D721Med (cell line): ENCODE results near the gene KCNG4.

ENCODE experiments used
- DNase-seq: peaks from one replicate; pipeline ENCODE4 v3.0.0; 2011; ENCODE audit warnings: low spot score; ENCODE audit not compliant: insufficient read length
- FAIRE-seq: peaks from 2 replicates; lab custom pipeline; 2011; peaks lifted over from hg19 to GRCh38; lab: Jason Lieb, UNC
- TF ChIP-seq, protein P1 (sequence below): IDR thresholded peaks from 2 replicates; pipeline ENCODE4 v1.5.1; 2012; ENCODE audit warnings: mild to moderate bottlenecking, control low read depth; ENCODE audit not compliant: insufficient read depth; ENCODE audit errors: missing control alignments

The KCNG4 gene

DNA sequence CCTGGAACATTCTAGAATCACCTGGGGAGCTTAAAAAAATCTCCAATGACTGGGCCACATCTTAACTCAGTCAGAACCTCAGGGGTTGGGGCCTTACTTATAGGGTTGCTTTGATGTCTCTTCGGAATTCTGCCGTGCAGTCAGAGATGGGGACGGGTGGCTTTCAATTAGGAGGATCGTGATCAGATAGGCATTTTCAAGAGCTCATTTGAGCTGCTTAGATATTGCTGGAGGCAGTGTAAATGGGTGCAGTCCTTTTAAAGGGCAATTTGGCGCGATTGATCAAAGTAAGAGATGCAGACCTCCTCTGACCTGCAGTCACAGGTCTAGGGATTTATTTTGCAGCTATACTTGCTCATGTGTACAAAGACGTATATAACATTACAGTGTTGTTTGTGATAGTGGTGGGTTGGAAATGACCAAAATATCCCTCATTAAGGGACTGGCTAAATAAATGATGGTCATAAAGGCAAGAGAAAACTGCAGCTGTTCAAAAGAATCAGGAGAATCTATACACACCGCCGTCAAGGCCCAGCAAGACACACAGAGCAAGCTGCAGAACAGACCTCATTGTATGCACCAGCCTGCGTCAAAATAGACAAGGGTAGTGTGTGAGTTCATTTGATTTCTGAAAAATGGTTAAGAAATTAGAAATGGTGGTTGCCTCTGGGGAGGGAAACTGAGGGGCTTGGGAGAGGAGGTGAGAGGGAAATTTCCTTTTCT is 6.3 kb upstream of the KCNG4 start:
- DNase-seq (no peak), FAIRE-seq (no peak)
- TF ChIP-seq, protein P1, sequence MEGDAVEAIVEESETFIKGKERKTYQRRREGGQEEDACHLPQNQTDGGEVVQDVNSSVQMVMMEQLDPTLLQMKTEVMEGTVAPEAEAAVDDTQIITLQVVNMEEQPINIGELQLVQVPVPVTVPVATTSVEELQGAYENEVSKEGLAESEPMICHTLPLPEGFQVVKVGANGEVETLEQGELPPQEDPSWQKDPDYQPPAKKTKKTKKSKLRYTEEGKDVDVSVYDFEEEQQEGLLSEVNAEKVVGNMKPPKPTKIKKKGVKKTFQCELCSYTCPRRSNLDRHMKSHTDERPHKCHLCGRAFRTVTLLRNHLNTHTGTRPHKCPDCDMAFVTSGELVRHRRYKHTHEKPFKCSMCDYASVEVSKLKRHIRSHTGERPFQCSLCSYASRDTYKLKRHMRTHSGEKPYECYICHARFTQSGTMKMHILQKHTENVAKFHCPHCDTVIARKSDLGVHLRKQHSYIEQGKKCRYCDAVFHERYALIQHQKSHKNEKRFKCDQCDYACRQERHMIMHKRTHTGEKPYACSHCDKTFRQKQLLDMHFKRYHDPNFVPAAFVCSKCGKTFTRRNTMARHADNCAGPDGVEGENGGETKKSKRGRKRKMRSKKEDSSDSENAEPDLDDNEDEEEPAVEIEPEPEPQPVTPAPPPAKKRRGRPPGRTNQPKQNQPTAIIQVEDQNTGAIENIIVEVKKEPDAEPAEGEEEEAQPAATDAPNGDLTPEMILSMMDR, result no peak

DNA sequence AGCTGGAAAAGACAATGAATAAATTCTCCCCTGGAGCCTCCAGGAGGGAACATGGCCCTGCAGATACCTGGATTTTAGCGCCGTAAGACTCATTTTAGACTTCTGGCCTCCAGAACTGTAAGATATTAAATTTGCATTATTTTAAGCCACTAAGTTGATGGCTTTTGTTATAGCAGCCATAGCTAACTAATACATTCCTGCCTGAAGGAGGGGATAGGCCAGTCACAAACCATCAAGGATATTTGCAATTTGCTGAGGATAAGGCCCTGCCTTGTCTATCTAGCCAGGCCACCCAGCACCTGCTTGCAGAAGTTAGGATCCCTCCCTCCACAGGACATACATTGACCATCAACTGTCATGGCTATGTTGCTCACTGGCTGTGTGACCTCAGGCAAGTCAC is 4.9 kb upstream of the KCNG4 start:
- TF ChIP-seq, protein P1, result no peak
- FAIRE-seq (no peak), DNase-seq (no peak)

DNA sequence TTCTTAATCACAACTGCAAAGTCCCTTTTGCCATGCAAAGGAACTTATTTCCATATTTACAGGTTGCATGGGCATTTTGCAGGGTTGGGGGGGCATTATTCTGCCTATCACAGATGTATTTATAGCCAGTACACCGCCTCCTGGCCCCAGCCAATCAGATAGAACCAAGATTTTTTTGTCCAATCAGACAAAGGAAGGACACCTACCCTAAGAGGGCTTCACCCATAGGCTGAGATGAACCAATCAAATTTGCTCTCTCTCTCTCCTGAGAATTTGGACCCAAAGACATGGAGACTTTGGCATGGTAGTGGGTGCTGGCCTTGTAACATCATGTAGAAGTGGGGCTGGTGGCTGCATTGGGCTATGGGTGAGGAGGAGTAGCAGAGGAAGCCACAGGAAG is 3.9 kb upstream of the KCNG4 start:
- TF ChIP-seq, protein P1, result no peak
- DNase-seq, result no peak
- FAIRE-seq, result no peak

DNA sequence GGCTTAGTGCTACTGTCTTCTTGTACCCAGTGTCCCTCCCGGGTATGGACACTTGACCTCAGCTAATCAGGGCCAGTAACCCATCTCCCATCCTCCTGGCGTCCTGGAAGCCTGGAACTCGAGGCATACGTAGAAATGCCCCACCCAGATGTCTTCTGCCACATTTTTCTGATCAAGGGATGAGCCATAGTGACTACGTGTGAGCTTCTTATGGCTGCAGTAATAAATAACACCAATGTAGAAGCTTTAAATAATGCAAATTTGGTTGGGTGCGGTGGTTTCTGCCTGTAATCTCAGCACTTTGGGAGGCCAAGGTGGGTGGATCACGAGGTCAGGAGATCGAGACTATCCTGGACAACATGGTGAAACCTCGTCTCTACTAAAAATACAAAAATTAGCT is 3.0 kb upstream of the KCNG4 start:
- DNase-seq (no peak), FAIRE-seq (no peak)
- TF ChIP-seq, protein P1, result no peak

DNA sequence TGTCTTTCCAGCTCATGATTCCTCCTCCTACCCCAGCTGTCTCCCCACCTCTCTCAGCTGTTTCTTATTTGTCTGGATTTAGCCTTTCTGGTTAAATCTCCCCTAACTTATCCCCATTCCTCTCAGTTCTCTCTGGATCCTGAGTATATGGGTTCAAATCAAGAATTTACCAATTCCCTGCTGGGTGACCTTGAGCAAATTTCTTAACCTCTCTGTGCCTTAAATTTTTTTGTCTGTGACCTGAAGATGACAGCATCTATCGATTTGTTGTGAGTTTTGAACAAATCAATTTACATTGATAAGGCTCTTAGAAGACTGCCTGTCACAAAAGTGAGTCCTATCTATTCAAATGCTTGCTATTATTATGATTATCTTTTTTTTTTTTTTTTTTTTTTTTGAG is 2.0 kb upstream of the KCNG4 start:
- FAIRE-seq, result no peak
- TF ChIP-seq, protein P1, result no peak

DNA sequence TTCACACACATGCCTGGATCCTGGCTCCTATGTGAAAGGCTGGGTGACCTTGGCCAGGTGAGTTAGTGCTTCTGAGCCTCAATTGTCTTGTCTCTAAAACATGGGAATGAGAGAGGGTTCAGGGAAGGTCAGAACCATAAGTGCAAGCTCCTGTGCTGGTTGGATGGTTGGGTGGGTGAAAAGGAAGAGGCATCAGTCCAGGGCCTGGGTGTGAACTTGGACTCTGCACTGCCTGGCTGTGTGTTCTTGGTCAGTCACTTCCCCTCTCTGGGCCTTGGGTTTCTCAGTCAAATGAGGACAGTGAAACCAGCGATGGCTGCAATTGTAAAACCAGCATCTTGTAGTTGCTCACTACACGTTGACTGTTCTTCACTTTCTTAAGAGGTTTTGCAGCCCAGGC is 643 bp upstream of the KCNG4 start:
- FAIRE-seq, result no peak
- TF ChIP-seq, protein P1, result no peak
- no peak for DNase-seq

More for the DNA sequence above, 2.0 kb upstream of the KCNG4 start:
- DNase-seq, result no peak

DNA sequence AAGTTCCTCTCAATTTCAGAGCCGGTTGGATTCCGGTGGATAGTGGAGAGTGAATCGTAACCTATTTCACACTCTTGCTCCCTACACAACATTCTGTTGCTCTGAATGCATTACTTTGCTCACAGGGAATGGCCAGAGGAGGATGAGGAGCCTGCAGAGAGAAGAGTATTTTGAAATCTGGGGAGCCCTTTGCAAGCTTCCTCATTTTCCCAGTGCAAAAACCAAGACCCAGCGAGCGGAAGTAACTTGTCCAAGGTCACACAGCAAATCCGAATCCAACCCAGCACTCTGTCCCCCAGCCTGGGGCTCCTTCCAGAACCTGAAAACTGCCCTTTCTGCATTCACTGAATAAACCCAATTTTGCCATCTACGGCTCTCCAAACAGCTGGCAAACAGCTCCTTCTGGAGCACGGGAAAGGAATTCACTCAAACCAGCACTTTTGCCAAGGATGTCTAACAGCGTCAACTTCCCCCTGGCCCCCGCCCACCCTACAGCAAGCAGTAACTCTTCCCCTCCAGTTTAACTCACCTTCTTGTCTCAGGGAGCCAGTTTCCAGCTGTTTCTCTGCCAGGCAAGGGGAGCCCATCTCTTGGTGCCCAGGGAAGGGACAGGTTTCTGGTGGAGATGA is 557 bp downstream of the KCNG4 start:
- FAIRE-seq (no peak), DNase-seq (no peak)
- TF ChIP-seq, protein P1, result no peak
